ENCODE measurements around the gene PRSS16. TPM values are rescaled to one million over a fixed set of nuclear protein-coding genes. Genes with fewer than 3 reads are reported as not detected.

The PRSS16 gene
- total and polyA plus RNA-seq, 2 experiments from 2014 or later, result 8.7 to 11.8 TPM

GRCh38 chr6:27206806-27207205 lies 40.7 kb upstream of the PRSS16 start:
- ATAC-seq (no peak), DNase-seq (ENCODE audit: low spot score) (no peak)
- Histone ChIP-seq H3F3A (replicated peaks; ENCODE audit: low read depth) (peaks cover 3% of the 10 kb centered on the region; the same call in 1 of the 2 replicates), H3K79me2 (replicated peaks; ENCODE audit: insufficient read depth) (no peaks in the 10 kb centered on the region), H3K4me3 (peak overlapping the region; percentile 75), H3K27ac (ENCODE audit: low read depth) (no peak overlapping the region), H3K4me2 (peak overlapping the region; percentile 85), H3K36me3 (ENCODE audit: insufficient read depth) (no peaks in the 10 kb centered on the region), H3K27me3 (ENCODE audit: insufficient read depth) (peaks cover 19% of the 10 kb centered on the region; the same call in 1 of the 2 replicates), H3K9me2 (ENCODE audit: insufficient read depth) (no peaks in the 10 kb centered on the region), H3K4me1 (ENCODE audit: insufficient read depth) (peaks cover 14% of the 10 kb centered on the region), H2AFZ (no peak overlapping the region), H4K20me1 (replicated peaks; ENCODE audit: insufficient read depth) (no peaks in the 10 kb centered on the region)
- H3K4me3 Mint-ChIP-seq, result peak overlapping the region; percentile 85; the same call in 1 of the 3 replicates
- TF ChIP-seq EZH2 (IDR thresholded peaks at IDR 0.05; ENCODE audit: low read depth, unreplicated experiment) (no peak), CREB1 (CRISPR knock-in tag; IDR thresholded peaks at IDR 0.05; ENCODE audit: low read depth) (no peak), JUNB (IDR thresholded peaks at IDR 0.05; ENCODE audit: unreplicated experiment) (no peak), REST (IDR thresholded peaks at IDR 0.05; ENCODE audit: unreplicated experiment) (no peak), STAT1 (IDR thresholded peaks at IDR 0.05; ENCODE audit: unreplicated experiment) (no peak), ZNF462 (CRISPR knock-in tag; IDR thresholded peaks at IDR 0.05) (no peak), POLR2AphosphoS5 (IDR thresholded peaks at IDR 0.05; ENCODE audit: low read depth) (no peak), ZNF331 (CRISPR knock-in tag; IDR thresholded peaks at IDR 0.05; ENCODE audit: low read depth) (no peak), EZH2phosphoT487 (IDR thresholded peaks at IDR 0.05; ENCODE audit: unreplicated experiment) (no peak), NANOG (IDR thresholded peaks at IDR 0.05; ENCODE audit: borderline replicate concordance) (no peak), ETS1 (IDR thresholded peaks at IDR 0.05) (no peak)
- TF ChIP-seq, protein P1, sequence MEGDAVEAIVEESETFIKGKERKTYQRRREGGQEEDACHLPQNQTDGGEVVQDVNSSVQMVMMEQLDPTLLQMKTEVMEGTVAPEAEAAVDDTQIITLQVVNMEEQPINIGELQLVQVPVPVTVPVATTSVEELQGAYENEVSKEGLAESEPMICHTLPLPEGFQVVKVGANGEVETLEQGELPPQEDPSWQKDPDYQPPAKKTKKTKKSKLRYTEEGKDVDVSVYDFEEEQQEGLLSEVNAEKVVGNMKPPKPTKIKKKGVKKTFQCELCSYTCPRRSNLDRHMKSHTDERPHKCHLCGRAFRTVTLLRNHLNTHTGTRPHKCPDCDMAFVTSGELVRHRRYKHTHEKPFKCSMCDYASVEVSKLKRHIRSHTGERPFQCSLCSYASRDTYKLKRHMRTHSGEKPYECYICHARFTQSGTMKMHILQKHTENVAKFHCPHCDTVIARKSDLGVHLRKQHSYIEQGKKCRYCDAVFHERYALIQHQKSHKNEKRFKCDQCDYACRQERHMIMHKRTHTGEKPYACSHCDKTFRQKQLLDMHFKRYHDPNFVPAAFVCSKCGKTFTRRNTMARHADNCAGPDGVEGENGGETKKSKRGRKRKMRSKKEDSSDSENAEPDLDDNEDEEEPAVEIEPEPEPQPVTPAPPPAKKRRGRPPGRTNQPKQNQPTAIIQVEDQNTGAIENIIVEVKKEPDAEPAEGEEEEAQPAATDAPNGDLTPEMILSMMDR (conservative IDR thresholded peaks at IDR 0.05; ENCODE audit: low read depth in 2 of 2), result no peak
- H3K4me1 Mint-ChIP-seq, result peaks cover 15% of the 10 kb centered on the region; the same call in 2 of the 3 replicates
- no peaks in the 10 kb centered on the region for H3K36me3 Mint-ChIP-seq (ENCODE audit: low read depth)
- H3K27me3 Mint-ChIP-seq (ENCODE audit: insufficient read depth, low read depth, poor library complexity), result peaks cover 16% of the 10 kb centered on the region
- H3K27ac Mint-ChIP-seq, result no peak overlapping the region
- no peaks in the 10 kb centered on the region for H3K9me3 Mint-ChIP-seq
